AG04450 (cell line): ENCODE data around the gene FBXO28. TPM values are rescaled to one million over a fixed set of nuclear protein-coding genes. Genes with fewer than 3 reads are reported as not detected.

Experiments used
- CTCF ChIA-PET: fragments of 300-600, 350-600 bp; formaldehyde crosslinking; extraction: SDS; loops from one replicate; lab custom pipeline; 2022; ENCODE audit warnings: antibody characterized with exemption, inconsistent platforms; lab: Charles Lee
- POLR2A ChIA-PET: fragments of 350-600 bp; formaldehyde crosslinking; extraction: SDS; loops from one replicate; lab custom pipeline; 2021; ENCODE audit warnings: antibody characterized with exemption, inconsistent platforms; lab: Yijun Ruan, JAX
- DNase-seq: peaks from one replicate; pipeline ENCODE4 v3.0.0-alpha.2; 2011; ENCODE audit warnings: low read depth, low spot score
- H3K27ac ChIP-seq: one replicate; pipeline ENCODE4 v1.5.1; 2012; ENCODE audit warnings: low read depth, low read length, control low read depth
- H3K27me3 ChIP-seq: one replicate; pipeline ENCODE4 v1.6.0; 2012; ENCODE audit warnings: low read length; ENCODE audit not compliant: control insufficient read depth, insufficient read depth
- H3K4me3 ChIP-seq: 2 replicates; pipeline ENCODE4 v1.5.1; 2011; ENCODE audit warnings: mild to moderate bottlenecking, low read depth, low read length, control low read depth
- H3K9me3 ChIP-seq: 2 replicates; pipeline ENCODE4 v1.5.1; 2012; ENCODE audit warnings: low read length; ENCODE audit not compliant: control insufficient read depth, insufficient read depth
- polyA plus RNA-seq: library from polyadenylated mRNA; depleted of rRNA; stranded (reverse); fragments of >200 nt; gene quantifications from 2 replicates; pipeline ENCODE4 v1.2.3, GENCODE V29; 2011
- TF ChIP-seq, protein P1 (sequence below): IDR thresholded peaks from 2 replicates; pipeline ENCODE4 v1.5.1; 2011; ENCODE audit warnings: low read depth, low read length, control low read depth, inconsistent platforms

The FBXO28 gene
- polyA plus RNA-seq, 1 experiment, result 27.2 TPM

DNA sequence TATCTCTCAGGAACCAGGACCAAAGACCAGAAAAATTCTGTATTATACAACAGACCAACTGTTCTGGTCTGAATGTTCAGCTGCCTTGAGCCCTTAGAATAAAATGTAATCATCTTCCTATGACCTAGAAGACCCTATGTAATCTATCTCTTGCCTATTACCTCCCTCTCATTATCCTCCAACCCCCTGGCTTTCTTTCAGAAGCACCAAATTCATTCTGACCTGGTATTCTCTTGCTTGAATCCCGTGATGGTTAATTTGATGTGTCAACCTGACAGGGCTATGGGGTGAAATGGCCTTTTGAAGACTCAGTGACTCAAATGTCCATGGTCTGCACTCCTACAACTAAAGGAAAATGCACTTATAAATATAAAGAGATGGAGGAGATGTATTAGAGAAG, 21.8 kb upstream of the FBXO28 start:
- Histone ChIP-seq H3K27ac (no peak overlapping the region), H3K4me3 (no peak overlapping the region), H3K27me3 (peaks cover 9% of the 10 kb centered on the region), H3K9me3 (no peaks in the 10 kb centered on the region)
- CTCF ChIA-PET, result no interaction called here
- no peak for DNase-seq
- TF ChIP-seq, protein P1, sequence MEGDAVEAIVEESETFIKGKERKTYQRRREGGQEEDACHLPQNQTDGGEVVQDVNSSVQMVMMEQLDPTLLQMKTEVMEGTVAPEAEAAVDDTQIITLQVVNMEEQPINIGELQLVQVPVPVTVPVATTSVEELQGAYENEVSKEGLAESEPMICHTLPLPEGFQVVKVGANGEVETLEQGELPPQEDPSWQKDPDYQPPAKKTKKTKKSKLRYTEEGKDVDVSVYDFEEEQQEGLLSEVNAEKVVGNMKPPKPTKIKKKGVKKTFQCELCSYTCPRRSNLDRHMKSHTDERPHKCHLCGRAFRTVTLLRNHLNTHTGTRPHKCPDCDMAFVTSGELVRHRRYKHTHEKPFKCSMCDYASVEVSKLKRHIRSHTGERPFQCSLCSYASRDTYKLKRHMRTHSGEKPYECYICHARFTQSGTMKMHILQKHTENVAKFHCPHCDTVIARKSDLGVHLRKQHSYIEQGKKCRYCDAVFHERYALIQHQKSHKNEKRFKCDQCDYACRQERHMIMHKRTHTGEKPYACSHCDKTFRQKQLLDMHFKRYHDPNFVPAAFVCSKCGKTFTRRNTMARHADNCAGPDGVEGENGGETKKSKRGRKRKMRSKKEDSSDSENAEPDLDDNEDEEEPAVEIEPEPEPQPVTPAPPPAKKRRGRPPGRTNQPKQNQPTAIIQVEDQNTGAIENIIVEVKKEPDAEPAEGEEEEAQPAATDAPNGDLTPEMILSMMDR, result no peak
- POLR2A ChIA-PET, result no interaction called here

DNA sequence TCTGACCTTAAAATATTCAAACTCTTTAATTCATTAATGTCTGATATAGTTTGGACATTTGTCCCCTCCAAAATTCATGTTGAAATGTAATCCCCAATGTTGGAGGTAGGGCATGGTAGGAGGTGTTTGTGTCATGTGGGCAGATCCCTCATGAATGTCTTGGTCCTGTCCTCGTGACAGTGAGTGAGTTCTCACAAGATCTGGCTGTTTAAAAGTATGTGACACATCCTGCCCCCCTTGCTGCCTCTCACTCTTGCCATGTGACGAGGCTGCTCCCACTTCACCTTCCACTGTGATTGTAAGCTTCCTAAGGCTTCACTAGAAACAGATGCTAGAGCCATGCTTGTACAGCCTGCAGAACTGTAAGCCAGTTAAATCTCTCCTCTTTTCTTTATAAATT, 21.3 kb upstream of the FBXO28 start:
- ChIA-PET POLR2A (no interaction called here), CTCF (no interaction called here)
- Histone ChIP-seq H3K9me3 (no peaks in the 10 kb centered on the region), H3K4me3 (no peak overlapping the region), H3K27ac (no peak overlapping the region), H3K27me3 (peaks cover 9% of the 10 kb centered on the region)
- DNase-seq, result no peak
- TF ChIP-seq, protein P1, result no peak

DNA sequence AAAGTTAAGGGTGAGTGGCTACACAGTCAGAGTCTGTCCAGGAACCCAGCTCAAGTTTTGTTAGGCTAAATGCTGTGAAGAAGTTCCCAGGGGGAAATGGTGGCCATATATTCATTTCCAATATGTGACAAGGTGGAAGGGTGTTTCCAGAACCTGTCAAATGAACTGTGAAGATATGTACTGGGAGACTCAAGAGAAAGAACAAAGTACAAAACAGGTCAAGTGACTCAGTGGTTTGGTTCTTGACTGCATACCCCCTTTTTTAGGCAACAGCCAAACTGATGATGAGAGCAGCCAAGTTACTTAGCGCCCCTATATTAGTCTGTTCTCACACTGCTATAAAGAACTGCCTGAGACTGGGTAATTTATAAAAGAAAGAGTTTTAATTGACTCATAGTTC, 18.6 kb upstream of the FBXO28 start:
- ChIA-PET POLR2A (no interaction called here), CTCF (interaction anchor here (0.8 kb wide), 1 partner anchor 11 kb away, joined by 4 read pairs; no protein-coding TSS in a partner anchor)
- no peaks in the 10 kb centered on the region; the same call in 1 of the 2 replicates for H3K9me3 ChIP-seq
- no peak overlapping the region for H3K4me3 ChIP-seq
- no peak for DNase-seq
- no peak overlapping the region for H3K27ac ChIP-seq
- TF ChIP-seq, protein P1, result no peak
- H3K27me3 ChIP-seq, result peaks cover 11% of the 10 kb centered on the region

DNA sequence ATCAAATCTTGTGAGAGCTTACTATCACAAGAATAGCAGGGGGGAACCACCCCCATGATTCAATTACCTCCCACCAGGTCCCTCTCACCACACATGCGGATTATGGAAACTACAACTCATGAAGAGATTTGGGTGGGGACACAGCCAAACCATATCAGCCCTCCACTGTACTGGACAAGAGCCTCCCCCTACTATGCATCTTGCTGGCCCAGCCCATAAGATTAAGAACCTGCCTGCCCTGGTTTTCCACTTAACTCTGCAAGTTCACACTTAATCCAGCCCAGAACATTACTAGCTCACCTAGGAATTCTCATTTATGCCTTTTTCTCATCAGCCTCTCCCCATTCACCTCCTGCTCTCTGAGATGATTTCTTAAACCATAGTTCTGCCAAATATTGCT, 18.0 kb upstream of the FBXO28 start:
- DNase-seq, result no peak
- H3K4me3 ChIP-seq, result no peak overlapping the region
- TF ChIP-seq, protein P1, result no peak
- no peaks in the 10 kb centered on the region; the same call in 1 of the 2 replicates for H3K9me3 ChIP-seq
- no peak overlapping the region for H3K27ac ChIP-seq
- ChIA-PET CTCF (interaction anchor here (0.7 kb wide), 1 partner anchor 11 kb away, joined by 3 read pairs; no protein-coding TSS in a partner anchor), POLR2A (no interaction called here)
- peaks cover 11% of the 10 kb centered on the region for H3K27me3 ChIP-seq

DNA sequence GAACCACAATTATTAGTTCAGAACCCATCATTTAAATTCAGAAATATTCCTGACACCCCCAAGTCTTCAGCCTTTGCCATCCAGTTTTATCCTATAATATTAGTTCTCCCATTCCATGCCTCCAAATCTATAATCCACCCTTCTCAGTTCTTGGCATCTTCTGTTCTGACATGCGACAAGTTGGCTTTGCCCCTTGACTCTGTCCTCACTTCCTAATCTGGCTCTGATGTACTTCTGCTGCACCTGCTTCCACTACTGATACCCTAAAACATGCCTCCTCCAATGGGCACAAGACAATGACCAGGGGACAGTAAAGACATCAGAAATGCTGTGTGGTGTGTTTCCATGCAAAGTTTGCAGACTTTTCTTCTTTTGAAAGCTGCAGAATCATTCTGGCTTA, 17.1 kb upstream of the FBXO28 start:
- H3K4me3 ChIP-seq, result no peak overlapping the region
- H3K27me3 ChIP-seq, result peaks cover 11% of the 10 kb centered on the region
- H3K9me3 ChIP-seq, result no peaks in the 10 kb centered on the region; the same call in 1 of the 2 replicates
- TF ChIP-seq, protein P1, result no peak
- DNase-seq, result no peak
- CTCF ChIA-PET, result no interaction called here
- H3K27ac ChIP-seq, result no peak overlapping the region
- POLR2A ChIA-PET, result no interaction called here
